ENCODE measurements around the gene IFT88. TPM values are rescaled to one million over a fixed set of nuclear protein-coding genes. Genes with fewer than 3 reads are reported as not detected.

The IFT88 gene
- total and polyA plus RNA-seq, 2 of the 8 experiments (the other 6 are each of a cell fraction or from before 2014, with no cell fraction given): 1.7 to 5.8 TPM

GRCh38 chr13:20686863-20687579, 120.1 kb downstream of the IFT88 start:
- H3K27ac ChIP-seq (ENCODE audit: low read depth, low read length): no peak overlapping the region
- no peak overlapping the region for H3K9ac ChIP-seq (replicated peaks in 1 of 4; ENCODE audit: extremely low read depth in 1 of 4, low read depth in 3 of 4, low read length in 3 of 4)
- no peak overlapping the region for H2BK20ac ChIP-seq (ENCODE audit: low read length)
- H3K27me3 ChIP-seq (replicated peaks in 1 of 4; ENCODE audit: control insufficient read depth in 3 of 4, extremely low read depth in 1 of 4, insufficient read depth in 3 of 4, low read length in 3 of 4): no peaks in the 10 kb centered on the region
- no peak overlapping the region for H2BK5ac ChIP-seq (ENCODE audit: low read depth, low read length)
- H4K5ac ChIP-seq (ENCODE audit: insufficient read length, low read depth, low read length): no peak overlapping the region
- no peak overlapping the region for H3K4ac ChIP-seq (replicated peaks; ENCODE audit: insufficient read length, low read depth, low read length)
- H4K8ac ChIP-seq (ENCODE audit: extremely low read depth, insufficient read depth, low read length): no peak overlapping the region
- H3K36me3 ChIP-seq (ENCODE audit: control insufficient read depth in 2 of 4, insufficient read depth in 4 of 4, low read length in 3 of 4): no peaks in the 10 kb centered on the region
- no peaks in the 10 kb centered on the region for H3K23me2 ChIP-seq (ENCODE audit: low read depth, low read length)
- no peak overlapping the region for H2AK5ac ChIP-seq (ENCODE audit: low read depth, low read length)
- no peak overlapping the region for H2BK12ac ChIP-seq (ENCODE audit: low read depth, low read length)
- no peaks in the 10 kb centered on the region for H3K79me2 ChIP-seq (ENCODE audit: control insufficient read depth in 1 of 2, insufficient read depth in 2 of 2, low read length in 2 of 2)
- no peak overlapping the region for H2BK15ac ChIP-seq (ENCODE audit: low read length)
- no peak overlapping the region for H3K14ac ChIP-seq (ENCODE audit: insufficient read length)
- H3K4me3 ChIP-seq (ENCODE audit: extremely low read depth in 1 of 4, insufficient read depth in 2 of 4, low read depth in 3 of 4, low read length in 4 of 4): no peak overlapping the region
- no peaks in the 10 kb centered on the region for H4K20me1 ChIP-seq (replicated peaks in 1 of 2; ENCODE audit: control insufficient read depth in 1 of 2, insufficient read depth in 2 of 2, low read length in 2 of 2)
- no peak overlapping the region for H3K56ac ChIP-seq (replicated peaks; ENCODE audit: insufficient read length, low read depth, low read length)
- H4K91ac ChIP-seq (replicated peaks; ENCODE audit: insufficient read length, low read length): no peak overlapping the region
- no peaks in the 10 kb centered on the region for H3K79me1 ChIP-seq (ENCODE audit: low read depth, low read length)
- H2AFZ ChIP-seq (ENCODE audit: low read length): no peak overlapping the region
- WGBS, 2 experiments (ENCODE audit: extremely low coverage in 1 of 2, insufficient coverage in 1 of 2, insufficient read length in 1 of 2, insufficient replicate concordance in 2 of 2, low coverage in 1 of 2, low lambda C conversion rate in 2 of 2, missing lambda C conversion rate in 1 of 2): 78% methylated on average over 4 of the region's 4 CpGs; no CpG with 5 or more reads in 1 of the 2 experiments
- H3K23ac ChIP-seq (ENCODE audit: insufficient read length): no peak overlapping the region
- H3K9me3 ChIP-seq (ENCODE audit: insufficient read depth in 2 of 2, low read depth in 1 of 2, low read length in 1 of 2): no peaks in the 10 kb centered on the region
- ChIA-PET CTCF (ENCODE audit: partially characterized antibody) (interaction anchor here (1.9 kb wide), 1 partner anchor 18 kb away, joined by 5 read pairs; no protein-coding TSS in a partner anchor), POLR2A (ENCODE audit: partially characterized antibody) (no interaction called here)
- FAIRE-seq (no peak), DNase-seq (ENCODE audit: low read depth in 1 of 2, low spot score in 2 of 2) (no peak)
- no peak overlapping the region for H2BK120ac ChIP-seq (replicated peaks; ENCODE audit: low read depth, low read length)
- H3K4me1 ChIP-seq (replicated peaks in 1 of 4; ENCODE audit: control insufficient read depth in 3 of 4, insufficient read depth in 4 of 4, low read length in 3 of 4): peaks cover 0 to 9% (median 5%) of the 10 kb centered on the region in 4 experiments; a peak in 5 of 7 replicates
- peak overlapping the region; percentile 6 to 31; a peak in 1 of 4 replicates for H3K4me2 ChIP-seq (ENCODE audit: insufficient read depth in 1 of 2, low read depth in 2 of 2, low read length in 2 of 2)
- no peak overlapping the region for H3K18ac ChIP-seq (ENCODE audit: extremely low read depth, low read length)
- TF ChIP-seq ASH2L (IDR thresholded peaks at IDR 0.05; ENCODE audit: low read length): no peak
- TF ChIP-seq PHF8 (conservative IDR thresholded peaks at IDR 0.05; ENCODE audit: low read depth, low read length): no peak
- no peak for TF ChIP-seq BACH1 (IDR thresholded peaks at IDR 0.05; ENCODE audit: low read length)
- TF ChIP-seq RAD21 (IDR thresholded peaks at IDR 0.05 in 1 of 2, conservative IDR thresholded peaks at IDR 0.05 in 1 of 2; ENCODE audit: low read depth in 2 of 2, low read length in 2 of 2): no peak
- TF ChIP-seq JUND (IDR thresholded peaks at IDR 0.05; ENCODE audit: low read length): no peak
- no peak for TF ChIP-seq RNF2 (IDR thresholded peaks at IDR 0.05; ENCODE audit: borderline replicate concordance, low read depth, low read length, missing control alignments, poor library complexity, severe bottlenecking)
- TF ChIP-seq CBX8 (IDR thresholded peaks at IDR 0.05; ENCODE audit: borderline replicate concordance, low read depth, low read length): no peak
- TF ChIP-seq POLR2A (IDR thresholded peaks at IDR 0.05; ENCODE audit: control extremely low read depth in 1 of 2, low read depth in 2 of 2, low read length in 2 of 2): no peak
- TF ChIP-seq RXRA (IDR thresholded peaks at IDR 0.05; ENCODE audit: insufficient read depth, low read depth, low read length): no peak
- TF ChIP-seq MAFK (IDR thresholded peaks at IDR 0.05; ENCODE audit: low read depth, low read length): no peak
- no peak for TF ChIP-seq KDM5A (IDR thresholded peaks at IDR 0.05; ENCODE audit: low read length)
- no peak for TF ChIP-seq HDAC6 (IDR thresholded peaks at IDR 0.05; ENCODE audit: low read depth, low read length)
- TF ChIP-seq EGR1 (IDR thresholded peaks at IDR 0.05; ENCODE audit: borderline replicate concordance, low read depth, low read length): no peak
- TF ChIP-seq SP1 (IDR thresholded peaks at IDR 0.05; ENCODE audit: low read depth, low read length): no peak

All from H1 (cell line).